Duodenal mucosa (tissue), 2 donors: ENCODE measurements around the gene CHIT1.

Source experiments
- H3K27ac ChIP-seq: one replicate; pipeline ENCODE4 v1.7.0; 2013; ENCODE audit warnings: low read depth, low read length
- H3K27me3 ChIP-seq, 2 donors: one replicate each; pipeline ENCODE4 v1.7.0; 2013; ENCODE audit warnings: low read length in 2 of 2, control low read depth in 1 of 2; ENCODE audit not compliant: insufficient read depth in 2 of 2, control insufficient read depth in 1 of 2
- H3K36me3 ChIP-seq, 2 donors: one replicate each; pipeline ENCODE4 v1.7.0; 2013; ENCODE audit warnings: low read length in 2 of 2, control low read depth in 1 of 2; ENCODE audit not compliant: insufficient read depth in 2 of 2, control insufficient read depth in 1 of 2
- H3K4me1 ChIP-seq, 2 donors: one replicate each; pipeline ENCODE4 v1.7.0; 2013; ENCODE audit warnings: low read length in 2 of 2, control low read depth in 1 of 2; ENCODE audit not compliant: insufficient read depth in 2 of 2, control insufficient read depth in 1 of 2
- H3K4me3 ChIP-seq, 2 donors: one replicate each; pipeline ENCODE4 v1.7.0; 2013; ENCODE audit warnings: low read length in 2 of 2, low read depth in 1 of 2
- H3K9ac ChIP-seq, 2 donors: one replicate each; pipeline ENCODE4 v1.7.0; 2013; ENCODE audit warnings: low read length in 2 of 2, low read depth in 1 of 2
- H3K9me3 ChIP-seq, 2 donors: one replicate each; pipeline ENCODE4 v1.7.0; 2013; ENCODE audit warnings: low read length in 2 of 2, control low read depth in 1 of 2; ENCODE audit not compliant: control insufficient read depth in 1 of 2

Gene CHIT1

DNA sequence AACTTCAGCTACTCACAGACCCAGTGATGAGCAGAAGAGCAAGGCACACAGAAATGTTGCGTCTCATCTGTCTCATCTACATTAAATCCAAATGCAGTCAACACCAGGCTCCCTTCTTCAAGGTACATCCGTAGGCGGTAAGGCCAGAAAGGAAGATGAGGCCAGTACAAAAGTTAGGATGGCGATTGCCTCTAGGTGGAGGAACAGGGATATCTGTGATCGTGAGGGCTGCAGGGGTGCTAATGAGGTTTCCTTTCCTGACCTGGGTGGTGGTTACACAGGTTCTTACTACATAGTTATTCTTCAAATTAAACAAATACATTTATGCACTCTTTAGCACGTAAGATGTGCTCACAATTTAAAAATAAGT, 52.5 kb downstream of the CHIT1 start:
- Histone ChIP-seq H3K36me3 (no peaks in the 10 kb centered on the region), H3K4me1 (peaks cover 0 to 3% of the 10 kb centered on the region in 2 donors), H3K4me3 (no peak overlapping the region), H3K9ac (no peak overlapping the region), H3K9me3 (no peaks in the 10 kb centered on the region), H3K27me3 (no peaks in the 10 kb centered on the region), H3K27ac (no peak overlapping the region)

DNA sequence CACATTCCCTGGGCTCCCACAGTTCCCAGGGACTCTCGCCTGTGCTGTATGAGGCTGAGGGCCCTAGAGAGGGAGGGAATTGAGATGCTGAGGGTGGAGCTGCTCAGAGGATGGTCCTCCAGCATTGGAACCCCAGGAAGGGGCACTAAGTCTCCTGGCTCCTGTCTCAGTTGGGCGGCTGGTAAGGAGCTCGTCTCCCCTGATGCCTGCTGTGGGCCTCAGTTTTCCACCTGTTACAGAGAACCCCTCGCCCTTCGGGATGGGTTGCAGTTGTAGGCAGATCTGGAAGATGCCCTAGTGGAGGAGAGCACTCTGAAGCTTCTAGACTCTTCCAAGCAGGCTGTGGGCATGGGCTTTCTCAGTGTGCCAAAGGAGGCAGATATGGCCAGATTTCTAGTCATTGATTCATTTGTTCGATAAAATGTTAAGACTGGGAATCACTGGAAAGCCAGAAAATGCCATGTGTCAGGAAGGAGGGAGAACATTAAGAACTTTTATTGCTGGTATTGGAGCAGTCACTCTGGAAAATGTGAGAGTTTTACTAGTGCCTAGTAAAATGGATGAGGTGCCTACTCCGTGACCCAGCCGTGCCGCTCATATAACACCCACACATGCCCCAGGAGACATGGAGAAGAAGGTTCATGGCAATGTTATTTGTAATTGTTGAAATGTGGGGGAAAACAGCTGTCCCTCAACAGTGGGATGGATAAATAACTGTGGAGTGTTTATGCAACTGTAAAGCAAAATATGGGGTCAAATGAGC, 53.0 kb downstream of the CHIT1 start:
- Histone ChIP-seq H3K36me3 (no peaks in the 10 kb centered on the region), H3K27me3 (no peaks in the 10 kb centered on the region), H3K4me3 (no peak overlapping the region), H3K27ac (no peak overlapping the region), H3K9me3 (no peaks in the 10 kb centered on the region), H3K4me1 (peaks cover 0 to 3% of the 10 kb centered on the region in 2 donors), H3K9ac (no peak overlapping the region)

DNA sequence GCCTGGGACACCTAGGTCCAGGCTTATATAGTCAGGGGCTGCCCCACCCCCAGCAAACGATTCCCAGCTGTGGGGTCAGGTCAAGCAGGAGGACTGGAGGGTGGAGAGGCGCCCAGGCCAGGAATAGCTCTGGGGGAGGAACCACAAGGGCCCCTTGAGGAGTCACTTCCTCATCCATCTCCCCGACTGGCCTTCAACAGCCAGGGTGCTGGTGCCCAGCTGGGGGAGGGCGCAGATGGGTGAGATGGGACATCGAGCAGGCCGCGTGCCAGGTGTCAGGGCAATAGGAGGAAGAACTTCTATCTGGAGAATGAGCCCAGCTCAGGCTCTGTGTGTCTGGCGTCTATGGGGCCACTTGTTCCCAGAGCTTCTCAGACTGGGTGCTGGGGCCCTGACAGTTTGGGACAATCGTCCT, 53.6 kb downstream of the CHIT1 start:
- Histone ChIP-seq H3K27me3 (no peaks in the 10 kb centered on the region), H3K4me1 (peaks cover 0 to 3% of the 10 kb centered on the region in 2 donors), H3K36me3 (no peaks in the 10 kb centered on the region), H3K4me3 (no peak overlapping the region), H3K27ac (no peak overlapping the region), H3K9me3 (no peaks in the 10 kb centered on the region), H3K9ac (no peak overlapping the region)

DNA sequence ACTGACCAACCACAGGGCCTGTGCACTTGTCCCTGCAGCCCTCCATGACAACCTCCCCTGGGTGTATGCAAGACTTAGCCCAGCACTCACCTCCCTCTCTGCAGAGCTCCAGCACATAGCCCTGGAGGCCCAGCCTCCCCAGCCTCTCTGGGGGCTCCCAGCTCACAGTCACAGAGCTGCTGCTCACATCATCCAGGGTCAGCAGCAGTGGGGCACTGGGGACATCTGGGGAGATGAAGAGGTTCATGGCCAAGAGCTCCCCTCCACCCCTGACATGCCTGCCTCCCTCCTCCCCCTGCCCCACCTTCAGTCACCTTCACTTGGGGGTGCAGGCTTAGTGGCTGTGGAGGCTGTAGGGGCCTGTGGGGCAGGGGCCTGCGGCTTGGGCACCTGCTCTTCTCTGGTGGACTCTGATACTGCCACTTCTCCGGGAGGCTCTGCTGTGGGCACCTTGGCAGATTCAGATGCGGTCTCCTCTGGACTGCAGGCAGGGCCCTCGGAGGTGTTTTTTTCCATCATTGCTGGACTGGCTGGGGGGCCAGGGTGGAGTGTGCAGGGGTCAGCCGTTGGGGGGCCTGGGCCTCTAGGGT, 54.1 kb downstream of the CHIT1 start, which contains the start of gene MYBPH:
Gene MYBPH (minus strand): TSS at position 590 of the 590 bp plus-strand sequence. CDS start 71 bp downstream, at position 519.
- Histone ChIP-seq H3K4me1 (peaks cover 0 to 3% of the 10 kb centered on the region in 2 donors), H3K9me3 (no peaks in the 10 kb centered on the region), H3K36me3 (no peaks in the 10 kb centered on the region), H3K9ac (no peak within 1 kb of the TSS), H3K27me3 (no peaks in the 10 kb centered on the region), H3K4me3 (no peak within 1 kb of the TSS), H3K27ac (no peak within 1 kb of the TSS)

DNA sequence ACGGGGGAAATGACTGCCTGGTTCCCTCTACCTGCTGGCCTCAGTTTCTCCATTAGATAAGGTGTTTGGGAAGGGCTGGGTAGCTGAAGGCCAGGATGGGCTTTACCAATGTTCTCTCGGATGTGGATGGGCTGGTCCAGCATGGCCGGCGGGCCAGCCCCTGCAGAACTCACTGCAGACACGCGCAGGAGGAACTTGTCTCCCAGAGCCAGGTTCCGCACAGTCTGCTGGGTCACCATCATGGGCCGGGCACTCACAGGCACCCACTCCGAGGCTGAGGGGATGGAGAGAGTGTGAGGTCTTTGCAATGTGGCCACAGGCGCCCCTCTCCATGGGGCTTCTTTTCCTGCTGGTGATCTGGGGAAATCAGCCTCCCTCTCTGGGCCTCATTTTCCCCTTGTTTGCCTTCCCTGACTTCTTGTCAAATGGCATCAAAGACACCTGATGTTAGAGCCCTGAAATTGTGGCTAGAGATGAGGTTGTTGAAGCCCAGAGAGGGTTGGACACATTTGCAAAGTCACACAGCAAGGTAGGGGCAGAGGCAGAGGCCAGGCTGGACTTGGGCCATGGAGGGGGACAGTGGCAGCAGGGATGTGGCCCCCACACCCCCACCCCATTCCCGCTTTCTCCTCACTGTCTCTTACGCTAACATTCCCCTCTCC, 55.0 kb downstream of the CHIT1 start:
- Histone ChIP-seq H3K9ac (no peak overlapping the region), H3K4me3 (no peak overlapping the region), H3K4me1 (peaks cover 0 to 3% of the 10 kb centered on the region in 2 donors), H3K27ac (no peak overlapping the region), H3K9me3 (no peaks in the 10 kb centered on the region), H3K27me3 (no peaks in the 10 kb centered on the region), H3K36me3 (no peaks in the 10 kb centered on the region)

DNA sequence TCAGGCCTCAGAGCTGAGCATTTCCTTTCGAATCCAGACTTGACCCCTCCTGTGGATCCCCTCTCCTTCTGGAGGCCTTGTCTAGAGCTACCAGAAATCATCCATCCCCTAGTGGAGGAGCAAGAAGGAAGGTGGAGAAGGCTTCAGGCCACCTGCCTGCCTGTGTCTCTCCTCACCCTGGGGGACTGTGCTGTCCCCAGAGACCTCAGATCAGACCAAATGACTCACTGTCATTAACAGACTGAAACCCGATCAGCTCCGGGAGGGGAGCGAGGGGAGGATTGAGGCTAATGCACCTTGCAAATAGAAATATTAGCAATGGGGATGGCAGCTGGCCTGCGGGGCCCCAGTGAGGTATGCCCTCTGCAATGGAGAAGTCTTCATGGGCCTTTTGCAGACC, 55.9 kb downstream of the CHIT1 start:
- Histone ChIP-seq H3K4me1 (peaks cover 0 to 3% of the 10 kb centered on the region in 2 donors), H3K27me3 (no peaks in the 10 kb centered on the region), H3K9ac (no peak overlapping the region), H3K9me3 (no peaks in the 10 kb centered on the region), H3K4me3 (no peak overlapping the region), H3K36me3 (no peaks in the 10 kb centered on the region), H3K27ac (no peak overlapping the region)

DNA sequence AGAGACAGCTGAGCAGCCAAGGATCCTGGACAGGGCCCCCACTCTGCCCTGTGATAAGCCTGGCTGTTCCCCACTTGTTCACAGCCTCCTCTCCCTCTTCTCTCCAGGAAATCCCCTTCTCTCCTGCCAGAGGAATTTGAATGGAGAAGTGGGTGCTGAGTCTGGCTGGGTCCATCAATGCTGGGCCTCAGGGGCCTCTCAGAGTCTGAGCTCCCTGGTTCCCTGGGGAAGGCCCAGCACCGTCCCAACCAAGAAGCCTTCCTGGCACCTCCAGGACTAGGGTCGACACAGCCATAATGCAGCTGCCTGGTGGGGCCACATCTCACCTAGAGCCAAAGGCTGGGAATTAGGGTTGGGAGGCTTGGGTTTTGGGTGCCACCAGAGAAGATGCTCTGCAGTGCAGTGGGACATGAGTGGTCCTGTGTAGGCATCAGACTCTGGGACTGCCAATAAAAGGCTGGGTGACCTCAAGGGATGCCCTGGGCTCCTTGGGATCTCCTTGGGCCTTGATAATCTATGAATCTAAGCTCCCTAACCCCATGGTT, 56.4 kb downstream of the CHIT1 start:
- peaks cover 0 to 3% of the 10 kb centered on the region in 2 donors for H3K4me1 ChIP-seq
- no peak overlapping the region for H3K27ac ChIP-seq
- H3K4me3 ChIP-seq, result no peak overlapping the region
- H3K9me3 ChIP-seq, result no peaks in the 10 kb centered on the region
- no peak overlapping the region for H3K9ac ChIP-seq
- no peaks in the 10 kb centered on the region for H3K27me3 ChIP-seq
- H3K36me3 ChIP-seq, result no peaks in the 10 kb centered on the region

DNA sequence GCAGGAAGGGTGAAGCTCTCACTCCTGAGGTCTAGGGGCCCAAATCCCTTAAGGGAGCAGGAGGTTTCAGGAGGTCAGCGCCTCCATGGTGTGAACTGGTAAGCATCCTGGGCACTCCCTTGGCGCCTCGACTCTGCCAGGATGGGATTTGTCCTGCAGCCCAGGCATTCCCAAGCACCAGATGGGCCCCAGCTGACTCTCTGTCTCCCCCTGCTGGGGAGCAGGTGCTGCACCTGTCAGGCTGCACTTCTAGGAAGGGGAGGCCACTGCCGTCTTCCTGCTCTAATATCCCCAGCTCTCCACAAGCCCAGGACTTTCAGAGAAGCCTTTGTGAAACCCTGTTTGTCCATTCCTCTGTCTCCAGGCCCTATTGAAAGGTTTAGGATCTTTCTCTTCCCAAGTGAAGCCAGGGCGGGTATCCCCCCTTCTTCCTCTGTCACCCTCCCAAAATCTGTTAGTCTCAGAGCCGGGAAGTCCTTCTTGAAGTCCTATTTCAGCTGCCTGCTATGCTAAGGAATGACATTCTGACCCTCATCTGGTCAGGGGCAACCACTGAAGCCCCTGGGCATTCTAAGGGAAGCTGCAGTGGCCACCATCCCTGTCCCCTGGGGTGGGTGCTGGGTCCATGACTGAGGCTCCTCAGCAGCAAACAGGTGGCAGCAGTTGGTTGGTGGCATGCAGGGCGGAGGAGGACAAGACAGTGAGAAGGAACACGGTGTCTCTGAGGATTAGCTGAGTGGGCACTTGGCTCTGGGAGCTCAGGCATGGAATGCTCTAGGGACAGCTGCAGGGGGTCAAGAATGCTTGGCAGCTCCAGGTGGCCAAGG, 57.1 kb downstream of the CHIT1 start:
- H3K4me1 ChIP-seq, result peaks cover 0 to 3% of the 10 kb centered on the region in 2 donors
- H3K4me3 ChIP-seq, result no peak overlapping the region
- no peaks in the 10 kb centered on the region for H3K9me3 ChIP-seq
- H3K27me3 ChIP-seq, result no peaks in the 10 kb centered on the region
- no peaks in the 10 kb centered on the region for H3K36me3 ChIP-seq
- no peak overlapping the region for H3K9ac ChIP-seq
- no peak overlapping the region for H3K27ac ChIP-seq

DNA sequence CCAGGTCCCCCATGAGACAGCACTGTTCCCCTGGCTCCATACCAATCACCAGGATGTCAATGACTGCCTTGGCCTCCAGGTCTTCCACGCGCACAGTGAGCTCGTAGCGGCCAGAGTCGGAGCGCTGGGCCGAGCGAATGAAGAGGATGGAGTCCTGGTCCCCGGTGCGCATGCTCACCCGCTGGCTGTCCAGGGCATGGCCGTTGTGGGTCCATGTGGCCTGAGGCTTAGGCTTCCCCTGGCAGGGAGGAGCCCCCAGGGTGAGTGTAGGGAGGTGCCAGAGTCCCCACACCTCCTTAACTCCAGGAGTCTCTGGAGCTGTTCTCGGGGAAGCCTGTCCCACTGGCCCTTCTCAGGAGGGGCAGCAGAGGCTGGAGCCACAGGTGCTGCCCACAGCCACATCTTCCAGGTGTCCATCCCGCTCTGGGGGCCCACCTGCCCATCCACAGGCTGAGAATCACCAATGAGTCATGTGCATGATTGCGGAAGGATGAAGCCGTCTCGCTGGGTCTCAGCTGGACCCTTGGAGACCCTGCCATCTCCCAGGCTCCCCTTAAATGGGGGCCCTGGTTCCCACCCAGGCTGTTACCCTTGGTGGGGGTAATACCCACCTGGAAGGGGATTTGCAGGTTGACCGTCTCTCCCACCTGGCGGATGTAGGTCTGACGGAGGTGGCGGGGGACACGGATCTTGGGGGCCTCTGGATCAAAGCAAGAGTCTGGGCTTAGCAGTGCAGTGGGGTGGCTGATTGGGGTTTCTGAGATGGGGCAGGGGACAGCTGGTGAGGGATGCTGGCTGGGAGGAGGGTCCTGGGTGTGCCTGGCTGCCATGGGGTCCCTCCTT, 57.9 kb downstream of the CHIT1 start:
- no peak overlapping the region for H3K4me3 ChIP-seq
- H3K9me3 ChIP-seq, result no peaks in the 10 kb centered on the region
- no peak overlapping the region for H3K9ac ChIP-seq
- no peaks in the 10 kb centered on the region for H3K27me3 ChIP-seq
- no peaks in the 10 kb centered on the region for H3K4me1 ChIP-seq
- no peak overlapping the region for H3K27ac ChIP-seq
- no peaks in the 10 kb centered on the region for H3K36me3 ChIP-seq
